Measurements from ENCODE around the gene SEMA5A.

Gene SEMA5A

GRCh38 chr5:9325549-9325948, 220.3 kb downstream of the SEMA5A start:
- no peak overlapping the region for H3K27ac ChIP-seq (ENCODE audit: low read length)
- no peaks in the 10 kb centered on the region for H3K9me3 ChIP-seq (replicated peaks; ENCODE audit: insufficient read depth, low read length)
- H3K27me3 ChIP-seq (replicated peaks; ENCODE audit: insufficient read depth, low read length) = no peaks in the 10 kb centered on the region
- no peak overlapping the region for H3K4me2 ChIP-seq (ENCODE audit: low read depth, low read length)
- H3F3A ChIP-seq (ENCODE audit: insufficient read depth, low read length) = no peaks in the 10 kb centered on the region
- TF ChIP-seq CTCF (IDR thresholded peaks at IDR 0.05; ENCODE audit: low read length) (no peak), EZH2 (optimal IDR thresholded peaks at IDR 0.05; ENCODE audit: low read depth, low read length) (no peak)
- H3K9ac ChIP-seq (ENCODE audit: low read length) = no peak overlapping the region
- no peak overlapping the region for H3K4me3 ChIP-seq (ENCODE audit: low read length)
- no peaks in the 10 kb centered on the region for H3K9me2 ChIP-seq (replicated peaks; ENCODE audit: insufficient read depth, low read length)
- no peak for DNase-seq
- no peak overlapping the region for H2AFZ ChIP-seq (ENCODE audit: low read length)
- no peaks in the 10 kb centered on the region for H4K20me1 ChIP-seq (ENCODE audit: insufficient read depth, low read length)
- H3K79me2 ChIP-seq (ENCODE audit: low read length) = no peaks in the 10 kb centered on the region
- H3K4me1 ChIP-seq (ENCODE audit: low read length) = no peaks in the 10 kb centered on the region
- no peaks in the 10 kb centered on the region for H3K36me3 ChIP-seq (replicated peaks; ENCODE audit: insufficient read depth, low read length)

GRCh38 chr5:9324348-9325077, 221.4 kb downstream of the SEMA5A start:
- Histone ChIP-seq H3K79me2 (ENCODE audit: low read length) (no peaks in the 10 kb centered on the region), H2AFZ (ENCODE audit: low read length) (no peak overlapping the region), H3K9me3 (replicated peaks; ENCODE audit: insufficient read depth, low read length) (no peaks in the 10 kb centered on the region), H3K9me2 (replicated peaks; ENCODE audit: insufficient read depth, low read length) (no peaks in the 10 kb centered on the region), H3K4me2 (ENCODE audit: low read depth, low read length) (no peak overlapping the region), H3K27ac (ENCODE audit: low read length) (no peak overlapping the region), H4K20me1 (ENCODE audit: insufficient read depth, low read length) (no peaks in the 10 kb centered on the region), H3K4me1 (ENCODE audit: low read length) (no peaks in the 10 kb centered on the region), H3F3A (ENCODE audit: insufficient read depth, low read length) (no peaks in the 10 kb centered on the region), H3K9ac (ENCODE audit: low read length) (no peak overlapping the region), H3K27me3 (replicated peaks; ENCODE audit: insufficient read depth, low read length) (no peaks in the 10 kb centered on the region), H3K36me3 (replicated peaks; ENCODE audit: insufficient read depth, low read length) (no peaks in the 10 kb centered on the region), H3K4me3 (ENCODE audit: low read length) (no peak overlapping the region)
- no peak for DNase-seq
- TF ChIP-seq EZH2phosphoT487 (IDR thresholded peaks at IDR 0.05; ENCODE audit: low read length) = no peak
- no peak for TF ChIP-seq EZH2 (optimal IDR thresholded peaks at IDR 0.05; ENCODE audit: low read depth, low read length)
- no peak for TF ChIP-seq CTCF (IDR thresholded peaks at IDR 0.05; ENCODE audit: low read length)

GRCh38 chr5:9320652-9321051, 225.2 kb downstream of the SEMA5A start:
- H3K9me2 ChIP-seq (replicated peaks; ENCODE audit: insufficient read depth, low read length) = no peaks in the 10 kb centered on the region
- TF ChIP-seq EZH2 (optimal IDR thresholded peaks at IDR 0.05; ENCODE audit: low read depth, low read length) (no peak), CTCF (IDR thresholded peaks at IDR 0.05; ENCODE audit: low read length) (no peak), EZH2phosphoT487 (IDR thresholded peaks at IDR 0.05; ENCODE audit: low read length) (no peak)

More at GRCh38 chr5:9320652-9321051, 225.2 kb downstream of the SEMA5A start:
- H3K27ac ChIP-seq (ENCODE audit: low read length) = no peak overlapping the region
- H4K20me1 ChIP-seq (ENCODE audit: insufficient read depth, low read length) = no peaks in the 10 kb centered on the region
- H3K79me2 ChIP-seq (ENCODE audit: low read length) = no peaks in the 10 kb centered on the region
- H3K27me3 ChIP-seq (replicated peaks; ENCODE audit: insufficient read depth, low read length) = no peaks in the 10 kb centered on the region
- no peak overlapping the region for H3K4me2 ChIP-seq (ENCODE audit: low read depth, low read length)
- H3K36me3 ChIP-seq (replicated peaks; ENCODE audit: insufficient read depth, low read length) = no peaks in the 10 kb centered on the region
- no peak for DNase-seq
- H3K4me3 ChIP-seq (ENCODE audit: low read length) = no peak overlapping the region
- no peaks in the 10 kb centered on the region for H3F3A ChIP-seq (ENCODE audit: insufficient read depth, low read length)
- H3K9me3 ChIP-seq (replicated peaks; ENCODE audit: insufficient read depth, low read length) = no peaks in the 10 kb centered on the region
- H3K4me1 ChIP-seq (ENCODE audit: low read length) = no peaks in the 10 kb centered on the region
- H2AFZ ChIP-seq (ENCODE audit: low read length) = no peak overlapping the region
- H3K9ac ChIP-seq (ENCODE audit: low read length) = no peak overlapping the region

Measured in MM.1S (cell line).